Umbilical cord (tissue), 2 donors: ENCODE measurements around the gene HES4. TPM values are rescaled to one million over a fixed set of nuclear protein-coding genes. Genes with fewer than 3 reads are reported as not detected.
A peak's percentile ranks its signal among the peaks of the same experiment; 100 is the strongest.

Experiments
- DNase-seq: peaks from one replicate; pipeline ENCODE4 v3.0.0-alpha.2; 2015; ENCODE audit warnings: low spot score
- total RNA-seq: library from RNA; depleted of rRNA; stranded (reverse); fragments of >200 nt; gene quantifications from one replicate; pipeline ENCODE4 v1.2.3, GENCODE V29; 2014; ENCODE audit warnings: low replicate concordance; ENCODE audit not compliant: insufficient read depth

The HES4 gene
- total RNA-seq, 1 donor from 2014 or later, result 40.2 TPM

DNA sequence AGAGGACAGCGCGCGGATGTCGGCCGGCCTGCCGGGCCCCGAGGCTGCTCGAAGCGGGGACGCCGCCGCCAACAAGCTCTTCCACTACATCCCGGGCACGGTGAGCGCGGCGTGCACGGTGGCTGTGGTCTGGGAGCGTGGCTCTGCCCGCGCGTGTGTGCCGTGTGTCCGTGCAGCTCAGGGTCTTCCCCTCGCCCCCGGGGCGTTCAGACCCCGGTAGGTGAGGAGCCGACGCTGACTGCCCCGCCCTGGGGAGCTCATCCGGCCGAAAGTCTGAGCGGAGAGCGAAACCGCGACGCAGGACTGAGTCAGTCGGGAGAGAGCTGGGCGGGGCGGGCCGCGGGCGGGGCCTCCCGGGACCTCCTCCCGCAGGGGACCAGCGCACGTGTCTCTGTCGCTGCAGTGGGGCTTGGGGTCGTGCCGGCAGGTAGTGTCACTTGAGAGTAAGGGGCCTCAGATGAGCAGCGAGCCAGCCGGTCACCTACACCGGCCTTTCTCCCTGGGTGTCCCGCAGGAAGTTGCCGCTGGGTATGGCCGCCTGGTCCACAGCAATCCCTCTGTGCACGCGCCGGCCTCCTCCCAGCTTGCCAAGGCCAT lies 33.1 kb downstream of the HES4 start:
- DNase-seq, result peak; percentile 63

DNA sequence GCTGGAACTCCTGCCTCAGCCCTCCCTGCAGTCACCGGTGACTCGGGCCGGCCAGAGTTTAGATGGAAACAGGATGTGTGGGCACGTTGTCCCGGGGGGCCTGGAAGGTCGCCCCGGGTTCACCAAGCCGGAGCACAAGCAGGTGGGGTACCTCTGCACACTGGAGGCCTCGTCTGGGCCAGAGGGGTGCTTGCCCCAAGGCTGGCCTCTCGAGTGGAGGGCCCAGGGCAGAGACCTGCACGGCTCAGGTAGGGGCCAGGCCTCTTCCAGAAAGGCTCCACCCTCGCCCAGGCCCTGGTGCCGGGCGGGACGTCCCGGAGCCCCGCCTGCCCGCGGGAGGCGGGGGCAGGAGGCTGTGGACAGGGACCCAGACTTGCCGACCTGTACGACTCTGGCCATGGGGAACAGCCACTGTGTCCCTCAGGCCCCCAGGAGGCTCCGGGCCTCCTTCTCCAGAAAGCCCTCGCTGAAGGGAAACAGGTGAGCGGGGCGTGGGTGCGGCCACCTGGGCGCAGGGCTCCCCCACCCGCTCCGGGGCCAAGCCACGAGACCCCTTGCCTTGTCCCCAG lies 33.7 kb downstream of the HES4 start, which contains the start of gene PLEKHN1:
TSS of gene PLEKHN1 (plus strand) at position 348 of the 569 bp plus-strand sequence. CDS start at position 398, 50 bp downstream.
- no peak for DNase-seq

DNA sequence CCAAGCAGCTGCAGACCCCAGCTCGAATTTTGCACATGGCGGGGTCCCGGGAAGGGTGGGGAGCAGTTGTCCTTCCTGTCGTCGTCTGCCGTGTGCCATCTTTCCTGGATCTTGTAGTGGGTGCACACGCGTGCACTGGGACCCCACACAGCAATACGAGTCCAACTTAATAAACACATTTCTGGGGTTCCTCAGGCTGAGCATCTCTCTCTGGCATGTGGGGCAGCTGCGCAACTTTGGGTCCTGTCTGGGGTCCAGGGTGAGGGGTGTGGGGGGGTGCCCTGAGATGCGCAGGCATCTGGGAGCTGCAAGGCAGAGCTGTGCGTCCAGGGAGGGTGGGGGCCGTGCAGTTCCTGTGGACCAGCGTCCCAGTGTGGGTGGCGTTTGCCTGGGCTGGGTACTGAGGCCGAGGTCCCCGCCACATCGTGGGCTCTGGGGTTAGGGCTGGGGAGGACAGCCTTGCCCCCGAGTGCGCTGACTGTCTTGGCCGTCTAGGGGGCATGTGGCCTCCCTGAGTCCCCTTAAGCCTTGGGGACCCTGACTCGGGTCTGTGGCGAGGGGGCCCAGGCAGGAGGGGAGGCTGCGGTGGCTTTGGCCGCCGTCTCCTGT lies 34.3 kb downstream of the HES4 start:
- no peak for DNase-seq

DNA sequence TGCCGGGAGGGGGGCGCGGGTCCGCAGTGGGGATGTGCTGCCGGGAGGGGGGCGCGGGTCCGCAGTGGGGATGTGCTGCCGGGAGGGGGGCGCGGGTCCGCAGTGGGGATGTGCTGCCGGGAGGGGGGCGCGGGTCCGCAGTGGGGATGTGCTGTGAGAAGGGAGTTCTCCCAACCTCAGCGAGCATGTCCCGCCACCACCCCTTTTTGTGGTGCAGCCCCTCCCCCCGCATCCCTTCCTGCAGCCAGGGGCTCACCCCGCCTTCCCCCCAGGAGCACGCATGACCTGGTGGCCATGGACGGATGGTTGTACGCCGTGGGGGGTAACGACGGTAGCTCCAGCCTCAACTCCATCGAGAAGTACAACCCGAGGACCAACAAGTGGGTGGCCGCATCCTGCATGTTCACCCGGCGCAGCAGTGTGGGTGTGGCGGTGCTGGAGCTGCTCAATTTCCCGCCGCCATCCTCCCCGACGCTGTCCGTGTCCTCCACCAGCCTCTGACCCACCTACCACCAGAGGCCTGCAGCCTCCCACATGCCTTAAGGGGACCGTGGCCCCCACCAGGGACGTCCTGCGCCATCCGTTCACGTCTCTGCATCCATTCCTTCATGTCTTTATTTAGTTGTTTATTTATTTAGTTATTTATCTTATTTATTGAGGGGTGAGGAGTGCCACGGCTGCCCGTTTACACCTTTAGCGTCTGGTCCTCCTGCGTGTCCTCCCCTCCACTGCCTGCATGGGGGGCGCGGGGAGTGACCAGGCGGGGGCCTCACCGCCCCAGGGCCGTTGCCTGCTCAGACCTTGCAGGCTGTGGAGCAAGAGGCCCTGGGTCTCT lies 35.0 kb downstream of the HES4 start:
- DNase-seq, result no peak

DNA sequence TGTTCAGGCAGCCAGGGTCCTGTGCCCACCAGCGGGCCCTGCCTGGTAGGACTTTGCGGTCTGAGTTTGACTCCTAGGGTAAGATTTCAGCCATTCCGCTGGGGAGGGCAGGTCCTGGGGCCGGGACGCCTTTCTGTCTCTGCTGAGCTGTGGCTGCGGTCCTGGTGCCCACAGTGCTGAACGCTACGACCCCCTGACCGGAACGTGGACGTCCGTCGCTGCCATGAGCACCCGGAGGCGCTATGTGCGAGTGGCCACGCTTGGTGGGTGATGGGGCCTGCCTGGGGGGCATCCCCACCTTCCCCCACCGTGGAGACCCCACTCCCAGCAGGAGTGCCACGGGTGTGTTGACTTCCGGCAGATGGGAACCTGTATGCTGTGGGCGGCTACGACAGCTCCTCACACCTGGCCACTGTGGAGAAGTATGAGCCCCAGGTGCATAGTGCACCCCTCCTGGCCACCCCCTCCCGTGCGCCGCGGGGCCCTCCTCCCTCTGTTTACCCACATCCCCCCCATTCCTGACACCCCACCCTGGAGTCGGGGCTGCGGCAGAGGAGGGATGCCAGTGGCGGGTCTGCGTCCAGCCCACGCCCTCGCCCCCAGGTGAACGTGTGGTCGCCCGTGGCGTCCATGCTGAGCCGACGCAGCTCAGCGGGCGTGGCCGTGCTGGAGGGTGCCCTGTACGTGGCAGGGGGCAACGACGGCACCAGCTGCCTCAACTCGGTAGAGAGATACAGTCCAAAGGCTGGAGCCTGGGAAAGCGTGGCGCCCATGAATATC lies 36.0 kb downstream of the HES4 start:
- DNase-seq, result no peak

DNA sequence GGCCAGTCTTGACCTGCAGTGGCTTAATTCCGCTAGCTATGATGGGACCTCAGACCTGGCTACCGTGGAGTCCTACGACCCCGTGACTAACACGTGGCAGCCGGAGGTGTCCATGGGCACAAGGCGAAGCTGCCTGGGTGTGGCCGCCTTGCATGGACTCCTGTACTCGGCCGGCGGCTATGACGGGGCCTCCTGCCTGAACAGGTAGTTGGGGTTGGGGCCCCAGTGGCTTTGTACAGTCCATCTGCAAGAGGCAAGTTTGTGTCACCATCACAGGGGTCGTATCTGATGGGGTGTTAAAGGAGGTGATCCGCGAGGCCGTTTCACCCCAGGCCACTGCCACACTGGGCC lies 36.6 kb downstream of the HES4 start:
- no peak for DNase-seq

DNA sequence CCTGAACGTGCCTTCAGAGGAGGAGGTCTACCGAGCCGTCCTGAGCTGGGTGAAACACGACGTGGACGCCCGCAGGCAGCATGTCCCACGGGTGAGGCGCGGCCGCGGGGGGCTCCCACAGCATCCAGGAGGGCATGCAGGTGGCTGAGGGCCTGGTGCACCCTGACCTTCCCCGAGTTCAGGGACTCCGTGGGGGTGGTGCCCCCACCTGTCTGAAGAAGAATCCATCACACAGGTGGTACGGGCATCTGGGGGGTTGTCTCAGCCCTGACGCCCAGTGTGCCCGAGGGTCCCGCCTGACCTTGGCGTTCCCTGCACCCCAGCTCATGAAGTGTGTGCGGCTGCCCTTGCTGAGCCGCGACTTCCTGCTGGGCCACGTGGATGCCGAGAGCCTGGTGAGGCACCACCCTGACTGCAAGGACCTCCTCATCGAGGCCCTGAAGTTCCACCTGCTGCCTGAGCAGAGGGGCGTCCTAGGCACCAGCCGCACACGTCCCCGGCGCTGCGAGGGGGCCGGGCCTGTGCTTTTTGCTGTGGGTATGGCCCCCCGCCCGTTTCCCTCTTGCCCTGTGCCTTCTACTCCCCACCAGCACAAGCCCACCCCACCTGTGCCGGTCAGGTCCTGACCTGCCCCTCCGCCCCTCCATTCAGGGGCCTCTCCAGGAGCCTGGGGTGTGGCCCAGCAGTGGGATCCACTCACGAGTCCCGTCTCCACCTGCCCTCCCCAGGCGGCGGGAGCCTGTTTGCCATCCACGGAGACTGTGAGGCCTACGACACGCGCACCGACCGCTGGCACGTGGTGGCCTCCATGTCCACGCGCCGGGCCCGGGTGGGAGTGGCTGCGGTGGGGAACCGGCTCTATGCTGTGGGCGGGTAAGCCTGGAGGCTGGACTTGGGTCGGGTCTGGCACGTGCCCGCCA lies 37.3 kb downstream of the HES4 start:
- no peak for DNase-seq

DNA sequence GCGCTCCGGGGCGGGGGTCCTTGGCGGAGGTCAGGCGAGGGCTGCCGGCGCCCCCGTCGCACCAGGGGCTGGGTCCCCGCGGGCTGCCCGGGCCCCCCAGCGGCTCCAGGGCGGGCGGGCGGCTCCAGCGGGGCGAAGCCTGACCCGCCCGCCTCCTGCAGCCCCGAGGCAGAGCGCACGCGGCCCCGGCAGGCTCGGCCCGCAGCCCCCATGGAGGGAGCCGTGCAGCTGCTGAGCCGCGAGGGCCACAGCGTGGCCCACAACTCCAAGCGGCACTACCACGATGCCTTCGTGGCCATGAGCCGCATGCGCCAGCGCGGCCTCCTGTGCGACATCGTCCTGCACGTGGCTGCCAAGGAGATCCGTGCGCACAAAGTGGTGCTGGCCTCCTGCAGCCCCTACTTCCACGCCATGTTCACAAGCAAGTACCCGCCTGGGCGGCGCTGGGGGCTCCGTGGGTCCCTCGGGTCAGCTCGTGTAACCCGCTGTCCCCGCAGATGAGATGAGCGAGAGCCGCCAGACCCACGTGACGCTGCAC lies 38.7 kb downstream of the HES4 start:
- no peak for DNase-seq

DNA sequence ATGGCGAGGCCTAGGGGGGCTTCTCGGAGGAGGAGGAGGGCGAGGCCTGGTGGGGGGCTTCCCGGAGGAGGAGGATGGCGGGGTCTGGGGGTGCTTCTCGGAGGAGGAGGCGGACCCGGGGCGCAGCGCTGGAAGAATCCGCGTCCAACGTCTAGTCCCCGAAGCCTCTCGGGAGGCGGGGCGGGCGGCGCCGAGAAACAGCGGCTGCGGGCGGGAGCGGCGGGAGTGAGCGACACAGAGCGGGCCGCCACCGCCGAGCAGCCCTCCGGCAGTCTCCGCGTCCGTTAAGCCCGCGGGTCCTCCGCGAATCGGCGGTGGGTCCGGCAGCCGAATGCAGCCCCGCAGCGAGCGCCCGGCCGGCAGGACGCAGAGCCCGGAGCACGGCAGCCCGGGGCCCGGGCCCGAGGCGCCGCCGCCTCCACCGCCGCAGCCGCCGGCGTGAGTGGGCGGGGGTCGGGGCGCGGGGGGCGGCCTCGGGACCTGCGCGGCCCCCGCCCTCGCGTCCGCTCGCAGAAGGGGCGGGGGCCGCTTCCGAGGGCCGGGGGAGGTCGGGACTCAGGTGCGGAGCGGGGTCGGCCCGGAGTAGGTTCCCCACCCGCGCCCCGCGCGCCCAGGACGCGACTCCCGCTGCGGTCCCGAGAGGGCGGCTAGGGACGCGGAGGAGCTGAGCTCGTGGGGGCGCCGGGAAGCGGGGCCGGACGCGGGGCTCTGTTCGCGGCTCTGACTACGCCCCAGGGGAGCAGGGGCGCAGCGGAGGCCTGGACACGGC lies 39.4 kb downstream of the HES4 start, which contains the start of gene KLHL17:
TSS of gene KLHL17 (plus strand) at position 222 of the 769 bp plus-strand sequence. CDS start at position 332, 110 bp downstream.
- peak; percentile 53 for DNase-seq

DNA sequence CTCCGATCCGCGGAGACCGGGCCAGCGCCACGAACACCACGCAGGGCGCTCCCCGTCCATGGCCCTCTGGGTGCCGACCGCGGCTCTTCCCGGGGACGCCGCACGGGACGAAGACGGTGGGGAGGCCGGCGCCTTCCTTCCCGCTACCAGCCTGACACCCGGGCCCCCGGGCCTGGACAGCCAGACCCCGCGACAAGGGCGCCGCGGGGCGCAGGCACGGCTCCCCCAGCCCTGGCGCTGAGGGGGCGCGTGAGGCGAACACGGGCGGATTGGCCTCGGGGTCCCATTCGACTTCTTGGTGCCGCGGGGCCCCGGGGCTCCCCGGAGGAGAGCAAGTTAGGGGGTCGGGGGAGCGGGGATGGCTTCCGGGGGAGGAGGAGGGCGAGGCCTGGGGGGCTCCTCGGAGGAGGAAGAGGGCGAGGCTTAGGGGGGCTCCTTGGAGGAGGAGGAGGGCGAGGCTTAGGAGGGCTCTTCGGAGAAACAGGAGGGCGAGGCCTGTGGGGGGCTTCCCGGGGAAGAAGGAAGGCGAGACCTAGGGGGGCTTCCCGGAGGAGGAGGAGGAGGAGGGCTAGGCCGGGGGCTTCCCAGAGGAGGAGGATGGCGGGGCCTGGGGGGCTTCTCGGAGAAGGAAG lies 40.0 kb downstream of the HES4 start:
- no peak for DNase-seq

DNA sequence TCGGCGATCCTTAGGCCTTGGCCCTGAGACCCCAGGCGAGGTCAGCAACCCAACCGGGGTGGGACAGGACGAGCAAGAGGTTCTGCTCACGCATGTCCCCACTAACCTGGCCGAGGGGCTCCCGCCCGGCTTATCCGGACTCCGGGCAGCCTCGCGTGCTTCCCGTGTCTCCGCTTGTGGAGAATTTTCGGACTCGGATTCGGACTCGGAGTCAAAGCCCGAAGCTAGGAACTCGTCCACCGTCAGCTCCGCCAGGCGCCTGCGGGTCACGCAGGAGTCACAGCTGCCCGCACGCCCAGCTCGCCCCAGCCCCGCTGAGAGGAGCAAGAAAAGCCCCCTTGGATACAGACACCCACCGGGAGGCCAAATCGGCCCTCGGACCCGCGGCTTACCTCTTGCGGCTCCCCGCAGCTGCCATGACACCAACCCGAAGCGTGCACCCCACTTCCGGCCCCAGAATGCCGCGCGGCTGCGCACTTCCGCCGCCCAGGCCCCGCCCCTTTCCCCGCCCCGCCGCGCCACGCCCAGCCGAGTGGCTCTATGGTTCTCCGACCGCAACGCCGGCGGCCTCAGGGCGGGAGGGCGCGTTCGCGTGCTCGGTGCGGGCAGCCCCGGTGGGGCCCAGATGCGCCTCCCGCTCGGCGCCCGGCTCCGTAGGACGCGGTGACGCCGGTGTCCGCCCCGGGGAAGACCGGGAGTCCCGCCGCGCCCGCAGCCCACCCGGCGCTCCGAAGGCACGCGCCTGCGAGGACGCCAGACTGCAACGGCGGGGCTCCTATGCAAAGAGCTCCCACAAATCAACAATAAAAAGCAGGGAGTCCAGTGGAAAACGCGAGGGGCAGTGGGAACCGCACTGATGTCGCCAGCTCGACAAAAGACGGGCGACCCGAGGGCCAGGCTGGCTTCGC lies 40.8 kb downstream of the HES4 start, which contains the start of gene NOC2L:
TSS of gene NOC2L (minus strand) at position 434 of the 908 bp plus-strand sequence. CDS start at position 418, 16 bp downstream.
- DNase-seq, result peak; percentile 86

DNA sequence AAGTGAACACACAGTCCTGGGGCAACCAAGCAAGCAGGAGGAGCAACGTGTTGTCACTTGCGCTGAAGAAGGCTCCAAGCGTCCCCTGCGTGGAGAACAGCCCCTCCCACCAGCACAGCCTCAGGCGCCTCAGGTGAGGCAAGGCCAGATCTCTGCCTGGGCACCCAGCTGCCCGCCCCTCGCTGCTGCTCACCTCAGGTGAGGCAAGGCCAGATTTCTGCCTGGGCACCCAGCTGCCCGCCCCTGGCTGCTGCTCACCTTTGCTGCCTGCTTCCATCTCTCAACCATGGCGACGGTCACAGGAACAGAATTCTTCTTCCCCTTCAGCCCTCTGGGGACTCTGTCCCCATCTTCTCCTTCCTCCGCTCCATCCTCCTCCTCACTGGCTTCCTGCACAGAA lies 43.3 kb downstream of the HES4 start:
- no peak for DNase-seq

DNA sequence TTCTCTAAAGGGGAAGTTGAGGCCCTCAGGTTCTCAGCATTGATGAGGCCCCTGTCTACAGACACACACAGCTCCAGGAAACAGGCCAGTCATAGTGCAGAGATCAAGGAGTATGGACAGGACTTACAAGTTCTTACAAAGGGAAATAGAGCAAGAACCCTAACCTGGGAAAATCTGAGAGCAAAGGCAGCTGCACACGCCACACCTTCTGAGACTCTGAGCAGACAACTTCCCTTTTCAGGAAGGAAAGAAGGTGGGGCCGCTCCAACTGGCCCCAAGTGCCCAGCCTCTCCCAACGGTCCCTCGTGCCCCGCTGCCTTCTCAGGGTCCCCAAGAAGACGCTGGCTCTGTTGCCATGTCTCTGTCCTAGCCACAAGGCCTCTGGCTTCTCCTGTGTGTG lies 44.4 kb downstream of the HES4 start:
- no peak for DNase-seq

DNA sequence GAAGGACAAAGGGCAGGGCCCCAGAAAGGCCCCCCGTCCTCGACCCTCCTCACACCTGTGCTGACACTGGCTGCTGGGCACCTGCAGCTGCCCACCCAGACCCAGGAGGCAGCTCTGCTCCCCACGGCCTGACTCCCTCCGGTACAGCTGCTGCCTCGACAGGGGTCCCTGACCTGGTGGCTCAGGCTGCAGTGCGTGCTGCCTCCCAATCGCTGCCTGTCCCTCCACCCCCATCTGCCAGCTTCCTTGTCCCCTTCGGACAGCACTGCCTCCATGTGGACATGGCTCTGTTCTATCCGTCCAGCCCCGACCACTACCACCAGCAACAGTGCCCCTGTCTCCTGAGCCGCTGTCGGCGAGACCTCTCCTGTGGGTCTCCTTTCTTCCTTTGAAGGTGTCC lies 45.0 kb downstream of the HES4 start:
- no peak for DNase-seq

DNA sequence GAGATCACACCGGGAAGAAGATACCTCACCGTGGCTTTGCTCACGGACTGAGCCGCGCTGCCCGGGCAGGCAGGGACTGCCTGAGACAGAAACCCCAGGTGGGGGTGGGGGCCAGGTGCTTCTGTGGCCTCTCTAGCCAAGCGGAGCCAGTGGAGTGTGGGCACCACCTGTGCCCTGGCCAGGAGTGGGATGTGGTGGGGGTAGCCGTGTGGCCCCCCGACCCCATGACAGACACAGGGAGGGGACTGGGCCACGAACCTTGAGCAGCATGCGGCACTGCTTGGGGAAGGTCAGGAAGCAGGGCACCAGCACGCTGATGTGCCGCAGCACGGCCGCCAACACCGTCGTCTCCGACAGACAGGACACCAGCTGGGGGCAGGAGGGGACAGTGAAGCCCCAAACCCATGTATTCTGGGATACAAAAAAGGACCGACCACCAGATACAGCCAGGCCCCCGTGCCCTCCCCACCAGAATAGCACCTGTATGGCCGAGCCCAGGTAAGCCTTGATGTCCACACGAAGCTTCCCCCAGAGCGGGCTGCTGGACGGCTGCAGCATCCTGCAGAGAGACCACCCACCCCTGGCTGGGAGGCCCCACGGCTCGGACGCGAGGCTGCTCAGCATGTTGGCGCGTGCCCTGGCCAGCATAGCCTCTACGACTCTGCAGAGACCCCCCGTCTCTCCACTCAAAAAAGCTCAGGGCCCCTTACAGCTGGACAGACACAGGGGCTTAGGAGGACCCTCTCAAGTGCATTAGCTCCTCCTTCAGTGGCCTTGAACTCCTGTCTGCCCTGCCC lies 46.2 kb downstream of the HES4 start:
- DNase-seq, result no peak

DNA sequence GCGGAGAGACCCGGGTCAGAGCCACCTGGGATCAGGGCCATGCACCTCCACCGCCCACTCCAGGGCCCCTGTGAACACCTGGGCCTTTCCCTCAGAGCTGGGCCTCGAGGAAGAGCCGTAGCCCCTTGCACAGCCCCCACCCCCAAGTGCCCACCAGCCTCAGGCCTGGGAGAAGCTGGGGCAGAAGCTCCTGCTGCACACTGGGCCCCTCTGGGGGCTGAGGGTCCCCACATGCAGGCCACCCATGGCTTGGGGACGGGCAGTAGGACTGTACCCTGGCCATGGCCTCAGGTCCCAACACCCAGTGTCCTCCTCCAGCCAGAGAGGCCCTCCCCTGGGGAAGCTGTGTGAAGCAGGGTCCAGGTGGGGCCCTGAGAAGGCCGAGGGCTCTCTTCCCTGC lies 47.3 kb downstream of the HES4 start:
- DNase-seq, result no peak

DNA sequence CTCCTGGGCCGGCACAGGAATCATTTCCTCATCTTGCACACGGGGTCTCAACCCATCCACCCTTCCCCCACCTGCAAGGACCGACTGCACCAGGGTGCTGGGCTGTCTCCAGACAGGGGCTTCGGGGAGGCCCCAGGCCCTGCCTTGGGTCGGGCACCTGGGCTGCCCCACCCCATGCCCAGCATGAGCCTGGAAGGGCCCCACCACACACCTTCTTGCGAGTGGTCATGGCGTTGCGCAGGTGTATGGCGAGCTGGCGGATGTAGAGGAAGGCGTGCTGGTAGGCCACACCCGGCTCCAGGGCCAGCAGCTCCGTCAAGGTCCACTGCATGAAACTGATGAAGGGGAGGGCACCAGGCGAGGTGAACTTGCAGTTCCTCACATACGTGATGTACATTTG lies 47.7 kb downstream of the HES4 start:
- no peak for DNase-seq
